Cardiac muscle cell (in vitro differentiated cells and primary cell): ENCODE results near the gene PC. TPM values are rescaled to one million over a fixed set of nuclear protein-coding genes. Genes with fewer than 3 reads are reported as not detected.
"Not testable (repeated sequence)": the region's sequence is repeated elsewhere in the genome, so short reads cannot be mapped to it uniquely, and the experiment has no call there.

Experiments
- DNase-seq, 2 donors: peaks; one replicate each; pipeline versions ENCODE4 v3.0.0 to v3.0.0-alpha.2; 2010 to 2017; ENCODE audit warnings: low read depth in 1 of 2, low spot score in 1 of 2
- H3K27ac ChIP-seq: fragments of 200-600 bp; sonication (generic); 2 replicates; pipeline ENCODE4 v1.5.1; 2016
- H3K27me3 ChIP-seq: fragments of 200-600 bp; sonication (generic); 2 replicates; pipeline ENCODE4 v1.6.0; 2016; ENCODE audit warnings: control low read depth
- H3K36me3 ChIP-seq: fragments of 200-600 bp; sonication (generic); 2 replicates; pipeline ENCODE4 v1.5.1; 2016; ENCODE audit warnings: control low read depth
- H3K4me1 ChIP-seq: fragments of 200-600 bp; sonication (generic); 2 replicates; pipeline ENCODE4 v1.8.1; 2017; ENCODE audit warnings: low read depth, mild to moderate bottlenecking, mixed run types
- H3K4me3 ChIP-seq: fragments of 200-600 bp; sonication (generic); 2 replicates; pipeline ENCODE4 v1.5.1; 2016; ENCODE audit warnings: mild to moderate bottlenecking
- H3K9me3 ChIP-seq: fragments of 200-600 bp; sonication (generic); 2 replicates; pipeline ENCODE4 v1.5.1; 2017; ENCODE audit warnings: low read depth, mild to moderate bottlenecking, control low read depth
- polyA plus RNA-seq: library from polyadenylated mRNA; unstranded; fragments of >200 nt; fragmentation: Nextera tagmentation; extraction: Ambion mirVana; gene quantifications from 2 replicates; pipeline ENCODE4 v1.2.1, GENCODE V29; 2016
- total RNA-seq: library from RNA; depleted of rRNA; stranded (reverse); fragments of >200 nt; gene quantifications from 2 replicates; pipeline ENCODE4 v1.2.3, GENCODE V29; 2016
- TF ChIP-seq, protein P1 (sequence below): IDR thresholded peaks from 2 replicates; pipeline ENCODE4 v1.5.1; 2012; ENCODE audit warnings: low read depth, mild to moderate bottlenecking, low read length

The PC gene
- total RNA-seq = 20.5 and 21.5 TPM in 2 replicates
- 24.1 and 30.7 TPM in 2 replicates for polyA plus RNA-seq

GRCh38 chr11:66958232-66958955, at the start of gene PC:
Gene PC, minus strand, starts transcription at chr11:66958383. Its CDS starts 86,224 bp downstream, at chr11:66872159.
- Histone ChIP-seq H3K4me1 (peaks cover 7% of the 10 kb centered on the region), H3K36me3 (no peaks in the 10 kb centered on the region), H3K27me3 (no peaks in the 10 kb centered on the region), H3K27ac (peak within 1 kb of the TSS; percentile 86), H3K9me3 (no peaks in the 10 kb centered on the region), H3K4me3 (peak within 1 kb of the TSS; percentile 75)
- TF ChIP-seq, protein P1, sequence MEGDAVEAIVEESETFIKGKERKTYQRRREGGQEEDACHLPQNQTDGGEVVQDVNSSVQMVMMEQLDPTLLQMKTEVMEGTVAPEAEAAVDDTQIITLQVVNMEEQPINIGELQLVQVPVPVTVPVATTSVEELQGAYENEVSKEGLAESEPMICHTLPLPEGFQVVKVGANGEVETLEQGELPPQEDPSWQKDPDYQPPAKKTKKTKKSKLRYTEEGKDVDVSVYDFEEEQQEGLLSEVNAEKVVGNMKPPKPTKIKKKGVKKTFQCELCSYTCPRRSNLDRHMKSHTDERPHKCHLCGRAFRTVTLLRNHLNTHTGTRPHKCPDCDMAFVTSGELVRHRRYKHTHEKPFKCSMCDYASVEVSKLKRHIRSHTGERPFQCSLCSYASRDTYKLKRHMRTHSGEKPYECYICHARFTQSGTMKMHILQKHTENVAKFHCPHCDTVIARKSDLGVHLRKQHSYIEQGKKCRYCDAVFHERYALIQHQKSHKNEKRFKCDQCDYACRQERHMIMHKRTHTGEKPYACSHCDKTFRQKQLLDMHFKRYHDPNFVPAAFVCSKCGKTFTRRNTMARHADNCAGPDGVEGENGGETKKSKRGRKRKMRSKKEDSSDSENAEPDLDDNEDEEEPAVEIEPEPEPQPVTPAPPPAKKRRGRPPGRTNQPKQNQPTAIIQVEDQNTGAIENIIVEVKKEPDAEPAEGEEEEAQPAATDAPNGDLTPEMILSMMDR = no peak
- DNase-seq = peak; percentile 100

GRCh38 chr11:67007126-67007525, 48.9 kb upstream of the PC start:
- TF ChIP-seq, protein P1 = no peak
- Histone ChIP-seq H3K9me3 (no peaks in the 10 kb centered on the region), H3K27me3 (no peaks in the 10 kb centered on the region), H3K4me1 (no peaks in the 10 kb centered on the region), H3K4me3 (no peak overlapping the region), H3K36me3 (no peaks in the 10 kb centered on the region), H3K27ac (no peak overlapping the region)
- DNase-seq = no peak

- no peak for DNase-seq
- Histone ChIP-seq H3K36me3 (no peaks in the 10 kb centered on the region), H3K9me3 (no peaks in the 10 kb centered on the region), H3K27ac (no peak overlapping the region), H3K4me1 (no peaks in the 10 kb centered on the region), H3K27me3 (no peaks in the 10 kb centered on the region), H3K4me3 (no peak overlapping the region)
- TF ChIP-seq, protein P1 = no peak
Measured at GRCh38 chr11:67006029-67006884, 48.1 kb upstream of the PC start.

DNA sequence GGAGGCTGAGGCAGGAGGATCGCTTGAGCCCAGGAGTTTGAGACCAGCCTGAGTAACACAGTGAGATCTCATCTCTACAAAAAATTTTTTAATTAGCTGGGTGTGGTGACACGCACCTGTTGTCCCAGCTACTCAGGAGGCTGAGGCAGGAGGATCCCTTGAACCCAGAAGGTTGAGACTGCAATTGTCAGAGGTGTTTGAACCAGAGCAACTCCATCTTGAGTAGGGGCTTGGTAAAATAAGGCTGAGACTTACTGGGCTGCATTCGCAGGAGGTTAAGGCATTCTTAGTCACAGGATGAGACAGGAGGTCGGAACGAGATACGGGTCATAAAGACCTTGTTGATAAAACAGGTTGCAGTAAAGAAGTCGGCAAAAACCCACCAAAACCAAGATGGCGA, 47.0 kb upstream of the PC start:
- H3K9me3 ChIP-seq, DNase-seq, H3K4me3 ChIP-seq, H3K4me1 ChIP-seq, H3K27ac ChIP-seq, H3K27me3 ChIP-seq, H3K36me3 ChIP-seq: not testable (repeated sequence)

DNA sequence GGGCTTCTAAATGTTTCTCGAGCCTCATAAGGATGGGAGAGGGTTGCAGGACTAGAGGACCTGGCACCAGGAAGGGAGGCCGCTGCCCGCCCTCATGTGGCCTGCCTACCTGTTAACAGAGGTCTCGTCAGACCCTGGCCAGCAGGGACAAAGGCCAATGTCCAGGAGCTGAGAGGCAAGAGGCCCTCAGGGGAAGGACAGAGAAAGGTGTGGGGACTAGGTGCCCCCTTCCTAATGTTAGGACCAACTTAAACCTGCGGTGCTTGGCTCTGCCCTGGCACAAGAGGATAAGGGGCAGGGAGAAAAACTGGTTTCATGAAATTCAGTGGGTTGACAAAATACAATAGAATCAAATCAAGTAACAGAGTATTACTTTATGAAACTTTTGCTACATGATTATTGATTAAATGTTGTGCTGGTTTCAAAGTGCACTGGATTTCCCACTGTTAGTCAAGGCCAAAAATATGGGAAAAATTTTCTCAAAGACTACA, 44.8 kb upstream of the PC start:
- Histone ChIP-seq H3K4me1 (no peaks in the 10 kb centered on the region), H3K4me3 (no peak overlapping the region), H3K36me3 (no peaks in the 10 kb centered on the region), H3K9me3 (no peaks in the 10 kb centered on the region), H3K27ac (no peak overlapping the region), H3K27me3 (no peaks in the 10 kb centered on the region)
- DNase-seq = no peak
- TF ChIP-seq, protein P1 = no peak
